HepG2 (cell line): Measurements from ENCODE around the gene RAET1L. TPM values are rescaled to one million over a fixed set of nuclear protein-coding genes. Genes with fewer than 3 reads are reported as not detected.

Experiments used
- AFF4 ChIP-seq: sonication (generic); formaldehyde crosslinking; IDR thresholded peaks from 2 replicates; pipeline ENCODE4 v1.4.0; 2020; ENCODE audit warnings: missing genetic modification reagents
- CSRNP2 ChIP-seq: sonication (generic); formaldehyde crosslinking; conservative IDR thresholded peaks from 2 replicates; pipeline ENCODE4 v1.8.0; 2022; ENCODE audit warnings: low read depth, missing genetic modification reagents
- FOSL1 ChIP-seq: sonication (generic); formaldehyde crosslinking; IDR thresholded peaks from 2 replicates; pipeline ENCODE4 v1.9.0; 2021; ENCODE audit warnings: missing genetic modification reagents, borderline replicate concordance
- KLF9 ChIP-seq: IDR thresholded peaks from 2 replicates; pipeline ENCODE4 v1.6.1; 2016; ENCODE audit warnings: low read depth
- NFYB ChIP-seq: sonication (generic); formaldehyde crosslinking; IDR thresholded peaks from 2 replicates; pipeline ENCODE4 v1.4.0; 2020; ENCODE audit warnings: missing genetic modification reagents
- SRY ChIP-seq: sonication (generic); formaldehyde crosslinking; IDR thresholded peaks from 2 replicates; pipeline ENCODE4 v1.8.0; 2022; ENCODE audit warnings: mild to moderate bottlenecking, missing genetic modification reagents
- ZBTB4 ChIP-seq: sonication (generic); formaldehyde crosslinking; IDR thresholded peaks from 2 replicates; pipeline ENCODE4 v1.4.0; 2020; ENCODE audit warnings: missing genetic modification reagents, mild to moderate bottlenecking, borderline replicate concordance
- ZNF260 ChIP-seq: sonication (generic); formaldehyde crosslinking; IDR thresholded peaks from 2 replicates; pipeline ENCODE4 v1.4.0; 2020; ENCODE audit warnings: missing genetic modification reagents, low read depth, mild to moderate bottlenecking, borderline replicate concordance
- ZNF580 ChIP-seq: IDR thresholded peaks from 2 replicates; pipeline ENCODE4 v1.6.1; 2016; ENCODE audit warnings: low read depth, borderline replicate concordance
- ZNF598 ChIP-seq: sonication (generic); formaldehyde crosslinking; IDR thresholded peaks from 2 replicates; pipeline ENCODE4 v1.5.1; 2020; ENCODE audit warnings: mild to moderate bottlenecking, missing genetic modification reagents, borderline replicate concordance
- ZNF761 ChIP-seq: sonication (generic); formaldehyde crosslinking; conservative IDR thresholded peaks from 2 replicates; pipeline ENCODE4 v1.4.0; 2020; ENCODE audit warnings: mild to moderate bottlenecking, missing genetic modification reagents
- polyA plus RNA-seq, 8 experiments: library from polyadenylated mRNA; depleted of rRNA in 3 of 8; stranded (reverse) in 7 of 8; unstranded in 1 of 8; fragments of >200 nt; fragmentation: Illumina TruSeq in 4 of 8; extraction: Trizol in 4 of 8; gene quantifications; 2 replicates each; pipeline versions ENCODE4 v1.2.1 to v1.2.3, GENCODE V29; 2011 to 2016; ENCODE audit warnings: low read depth in 4 of 8, missing spikeins in 1 of 8, mixed read lengths in 1 of 8; ENCODE audit not compliant: insufficient read depth in 1 of 8
- total RNA-seq, 5 experiments: library from RNA; depleted of rRNA; stranded (reverse); fragments of >200 nt; fragmentation: Illumina TruSeq; extraction: Trizol; gene quantifications; 2 replicates each; pipeline ENCODE4 v1.2.3, GENCODE V29; 2016; ENCODE audit warnings: low read depth in 1 of 5

RAET1L gene
- total and polyA plus RNA-seq, 2 of the 13 experiments (the other 11 are each of a cell fraction or from before 2014, with no cell fraction given), result not detected

GRCh38 chr6:150004783-150005717 lies 20.3 kb downstream of the RAET1L start (continued):
- TF ChIP-seq ZBTB4 (CRISPR knock-in tag) (0 out of 2 replicates have a peak, but pooled peaks have one; percentile 49), SRY (no peak; the same call in 1 of the 2 replicates), ZNF761 (CRISPR knock-in tag) (0 out of 2 replicates have a peak, but pooled peaks have one; percentile 30), AFF4 (CRISPR knock-in tag) (no peak), ZNF260 (CRISPR knock-in tag) (no peak), ZNF580 (CRISPR knock-in tag) (no peak), KLF9 (no peak), CSRNP2 (CRISPR knock-in tag) (no peak), FOSL1 (CRISPR knock-in tag) (no peak), ZNF598 (CRISPR knock-in tag) (no peak), NFYB (peak; percentile 19; the same call in 1 of the 2 replicates)
